Thoracic aorta (tissue), 2 donors: Measurements from ENCODE around the gene CEP126. TPM values are rescaled to one million over a fixed set of nuclear protein-coding genes. Genes with fewer than 3 reads are reported as not detected.
"Not testable (repeated sequence)": the region's sequence is repeated elsewhere in the genome, so short reads cannot be mapped to it uniquely, and the experiment has no call there.

ENCODE experiments used
- ATAC-seq: fragments of 150-250 bp; one replicate; pipeline ENCODE4 v1.8.0; 2017; ENCODE audit warnings: low read depth; ENCODE audit not compliant: insufficient number of reproducible peaks, low FRiP score
- DNase-seq: peaks from one replicate; pipeline ENCODE4 v3.0.0-alpha.2; 2020; ENCODE audit warnings: low spot score
- H3K27ac ChIP-seq, 2 donors: fragments of 200-600 bp; sonication (generic); 1 replicate in 1 of 2; 2 replicates in 1 of 2; pipeline ENCODE4 v1.5.1; 2016; ENCODE audit warnings: mild to moderate bottlenecking in 2 of 2, moderate library complexity in 2 of 2
- H3K27me3 ChIP-seq: fragments of 200-600 bp; sonication (generic); replicated peaks from 2 replicates; pipeline ENCODE4 v1.6.0; 2016; ENCODE audit warnings: mild to moderate bottlenecking; ENCODE audit not compliant: insufficient read depth
- H3K36me3 ChIP-seq: fragments of 200-600 bp; sonication (generic); one replicate; pipeline ENCODE4 v1.5.1; 2016
- H3K4me1 ChIP-seq, 2 donors: fragments of 200-600 bp; sonication (generic); 1 replicate in 1 of 2; 2 replicates in 1 of 2; pipeline versions ENCODE4 v1.5.1 to v1.6.0; 2016; ENCODE audit warnings: low read depth in 2 of 2, mild to moderate bottlenecking in 1 of 2; ENCODE audit not compliant: control insufficient read depth in 1 of 2
- H3K4me3 ChIP-seq: fragments of 200-600 bp; sonication (generic); 2 replicates; pipeline ENCODE4 v1.5.1; 2016; ENCODE audit warnings: mild to moderate bottlenecking
- H3K9me3 ChIP-seq: fragments of 200-600 bp; sonication (generic); 2 replicates; pipeline ENCODE4 v1.5.1; 2016
- CTCF ChIP-seq: fragments of 200-600 bp; sonication (generic); IDR thresholded peaks from one replicate; pipeline ENCODE4 v1.5.1; 2019; ENCODE audit warnings: antibody characterized with exemption
- total RNA-seq, 2 donors: library from RNA; depleted of rRNA; stranded (reverse); fragments of >200 nt; gene quantifications; one replicate each; pipeline versions ENCODE4 v1.1.0 to v1.2.3, GENCODE V29; 2016

CEP126 gene
- total RNA-seq, 2 donors from 2014 or later, result 11.3 to 13.0 TPM

- Histone ChIP-seq H3K36me3 (peaks cover 3% of the 10 kb centered on the region), H3K4me1 (no peaks in the 10 kb centered on the region), H3K9me3 (no peaks in the 10 kb centered on the region), H3K27ac (no peak overlapping the region), H3K27me3 (no peaks in the 10 kb centered on the region), H3K4me3 (no peak overlapping the region)
- DNase-seq (no peak), ATAC-seq (no peak)
- TF ChIP-seq CTCF, result no peak
Observed at GRCh38 chr11:101974255-101974654, 59.4 kb downstream of the CEP126 start.

GRCh38 chr11:101974771-101975170 is 60.0 kb downstream of the CEP126 start:
- Histone ChIP-seq H3K36me3 (peaks cover 3% of the 10 kb centered on the region), H3K27ac (no peak overlapping the region), H3K4me1 (no peaks in the 10 kb centered on the region), H3K4me3 (no peak overlapping the region), H3K9me3 (no peaks in the 10 kb centered on the region), H3K27me3 (no peaks in the 10 kb centered on the region)
- DNase-seq, result no peak
- no peak for TF ChIP-seq CTCF
- ATAC-seq, result no peak

- no peak for DNase-seq
- Histone ChIP-seq H3K4me3 (no peak overlapping the region), H3K9me3 (no peaks in the 10 kb centered on the region), H3K27ac (no peak overlapping the region), H3K27me3 (no peaks in the 10 kb centered on the region), H3K4me1 (no peaks in the 10 kb centered on the region), H3K36me3 (peaks cover 3% of the 10 kb centered on the region)
- no peak for TF ChIP-seq CTCF
- ATAC-seq, result no peak
Observed at GRCh38 chr11:101975734-101976133, 60.9 kb downstream of the CEP126 start.

GRCh38 chr11:101987370-101987769 is 72.6 kb downstream of the CEP126 start:
- peaks cover 2% of the 10 kb centered on the region for H3K36me3 ChIP-seq
- H3K27ac ChIP-seq, result no peak overlapping the region
- H3K4me1 ChIP-seq, result no peaks in the 10 kb centered on the region
- DNase-seq, result no peak
- H3K4me3 ChIP-seq, result no peak overlapping the region
- TF ChIP-seq CTCF, result no peak
- no peaks in the 10 kb centered on the region for H3K9me3 ChIP-seq
- H3K27me3 ChIP-seq, result no peaks in the 10 kb centered on the region
- no peak for ATAC-seq

- DNase-seq, result no peak
- no peak for TF ChIP-seq CTCF
- Histone ChIP-seq H3K9me3 (no peaks in the 10 kb centered on the region), H3K4me3 (no peak overlapping the region), H3K36me3 (peaks cover 5% of the 10 kb centered on the region), H3K27ac (no peak overlapping the region), H3K4me1 (no peaks in the 10 kb centered on the region), H3K27me3 (no peaks in the 10 kb centered on the region)
- no peak for ATAC-seq
Observed at GRCh38 chr11:101993172-101993571, 78.4 kb downstream of the CEP126 start.

GRCh38 chr11:101994052-101994469 is 79.3 kb downstream of the CEP126 start:
- not testable (repeated sequence) for DNase-seq, H3K4me3 ChIP-seq, H3K36me3 ChIP-seq, H3K27ac ChIP-seq, ATAC-seq, H3K27me3 ChIP-seq, H3K4me1 ChIP-seq, H3K9me3 ChIP-seq
